HepG2 (cell line): ENCODE data around the gene GRIA2. TPM values are rescaled to one million over a fixed set of nuclear protein-coding genes. Genes with fewer than 3 reads are reported as not detected.

ENCODE experiments used
- DMAP1 ChIP-seq: IDR thresholded peaks from 2 replicates; pipeline ENCODE4 v1.6.1; 2016
- EZH2 ChIP-seq: conservative IDR thresholded peaks from 2 replicates; pipeline ENCODE4 v1.6.1; 2012; ENCODE audit warnings: mild to moderate bottlenecking, low read depth, low read length, moderate library complexity
- GATAD1 ChIP-seq: IDR thresholded peaks from 2 replicates; pipeline ENCODE4 v1.6.1; 2016; ENCODE audit warnings: missing genetic modification reagents, missing compliant biosample characterization
- GMEB2 ChIP-seq: IDR thresholded peaks from 2 replicates; pipeline ENCODE4 v1.6.1; 2016; ENCODE audit warnings: missing biosample characterization, missing genetic modification reagents, low read depth
- GZF1 ChIP-seq: sonication (generic); formaldehyde crosslinking; IDR thresholded peaks from 2 replicates; pipeline ENCODE4 v1.5.1; 2020; ENCODE audit warnings: mild to moderate bottlenecking, missing genetic modification reagents
- HDAC6 ChIP-seq: fragments of 200-600 bp; sonication (generic); IDR thresholded peaks from 2 replicates; pipeline ENCODE4 v1.7.0; 2017; ENCODE audit warnings: mild to moderate bottlenecking, antibody characterized with exemption, low read length, low read depth
- KDM1A ChIP-seq: IDR thresholded peaks from 2 replicates; pipeline ENCODE4 v1.6.1; 2016; ENCODE audit warnings: missing compliant biosample characterization
- KDM5B ChIP-seq: sonication (generic); formaldehyde crosslinking; IDR thresholded peaks from 2 replicates; pipeline ENCODE4 v1.4.0; 2020; ENCODE audit warnings: missing genetic modification reagents, mild to moderate bottlenecking, borderline replicate concordance
- NFATC3 ChIP-seq: sonication (generic); formaldehyde crosslinking; IDR thresholded peaks from 2 replicates; pipeline ENCODE4 v1.5.1; 2020; ENCODE audit warnings: mild to moderate bottlenecking, missing genetic modification reagents
- PHF5A ChIP-seq: IDR thresholded peaks from one replicate; pipeline ENCODE4 v1.6.1; 2018; ENCODE audit warnings: low read depth, missing genetic modification reagents; ENCODE audit not compliant: unreplicated experiment
- RARG ChIP-seq: sonication (generic); formaldehyde crosslinking; IDR thresholded peaks from 2 replicates; pipeline ENCODE4 v1.4.0; 2020; ENCODE audit warnings: low read depth, mild to moderate bottlenecking, missing genetic modification reagents
- RBAK ChIP-seq: sonication (generic); formaldehyde crosslinking; IDR thresholded peaks from 2 replicates; pipeline ENCODE4 v1.5.1; 2020; ENCODE audit warnings: mild to moderate bottlenecking, missing genetic modification reagents
- TCF7L2 ChIP-seq: IDR thresholded peaks from 2 replicates; pipeline ENCODE4 v1.6.1; 2011; ENCODE audit warnings: mild to moderate bottlenecking, low read depth, low read length, moderate library complexity
- ZBTB21 ChIP-seq: sonication (generic); formaldehyde crosslinking; IDR thresholded peaks from 2 replicates; pipeline ENCODE4 v1.4.0; 2020; ENCODE audit warnings: missing genetic modification reagents
- ZBTB34 ChIP-seq: sonication (generic); formaldehyde crosslinking; IDR thresholded peaks from 2 replicates; pipeline ENCODE4 v1.8.0; 2022; ENCODE audit warnings: mild to moderate bottlenecking, missing genetic modification reagents
- ZMAT3 ChIP-seq: sonication (generic); formaldehyde crosslinking; conservative IDR thresholded peaks from 2 replicates; pipeline ENCODE4 v1.7.0; 2021; ENCODE audit warnings: missing genetic modification reagents
- ZNF17 ChIP-seq: sonication (generic); formaldehyde crosslinking; IDR thresholded peaks from 2 replicates; pipeline ENCODE4 v1.5.0; 2020; ENCODE audit warnings: mild to moderate bottlenecking, missing genetic modification reagents
- ZNF235 ChIP-seq: sonication (generic); formaldehyde crosslinking; IDR thresholded peaks from 2 replicates; pipeline ENCODE4 v1.8.1; 2023; ENCODE audit warnings: mild to moderate bottlenecking, missing genetic modification reagents, borderline replicate concordance
- ZNF263 ChIP-seq: sonication (generic); formaldehyde crosslinking; IDR thresholded peaks from 2 replicates; pipeline ENCODE4 v1.4.0; 2020; ENCODE audit warnings: missing genetic modification reagents
- ZNF326 ChIP-seq: sonication (generic); formaldehyde crosslinking; IDR thresholded peaks from 2 replicates; pipeline ENCODE4 v1.4.0; 2020; ENCODE audit warnings: missing genetic modification reagents, borderline replicate concordance
- ZNF484 ChIP-seq: sonication (generic); formaldehyde crosslinking; IDR thresholded peaks from 2 replicates; pipeline ENCODE4 v1.5.1; 2020; ENCODE audit warnings: mild to moderate bottlenecking, low read depth, missing genetic modification reagents, borderline replicate concordance
- ZNF552 ChIP-seq: sonication (generic); formaldehyde crosslinking; IDR thresholded peaks from 2 replicates; pipeline ENCODE4 v1.9.0; 2022; ENCODE audit warnings: missing genetic modification reagents, mild to moderate bottlenecking, borderline replicate concordance
- ZSCAN22 ChIP-seq: sonication (generic); formaldehyde crosslinking; IDR thresholded peaks from 2 replicates; pipeline ENCODE4 v1.4.0; 2020; ENCODE audit warnings: mild to moderate bottlenecking, missing genetic modification reagents
- polyA plus RNA-seq, 8 experiments: library from polyadenylated mRNA; depleted of rRNA in 3 of 8; stranded (reverse) in 7 of 8; unstranded in 1 of 8; fragments of >200 nt; fragmentation: Illumina TruSeq in 4 of 8; extraction: Trizol in 4 of 8; gene quantifications; 2 replicates each; pipeline versions ENCODE4 v1.2.1 to v1.2.3, GENCODE V29; 2011 to 2016; ENCODE audit warnings: low read depth in 4 of 8, missing spikeins in 1 of 8, mixed read lengths in 1 of 8; ENCODE audit not compliant: insufficient read depth in 1 of 8
- total RNA-seq, 5 experiments: library from RNA; depleted of rRNA; stranded (reverse); fragments of >200 nt; fragmentation: Illumina TruSeq; extraction: Trizol; gene quantifications; 2 replicates each; pipeline ENCODE4 v1.2.3, GENCODE V29; 2016; ENCODE audit warnings: low read depth in 1 of 5
- TF ChIP-seq, protein P1 (sequence below): IDR thresholded peaks from 2 replicates; pipeline ENCODE4 v1.6.1; 2018; ENCODE audit warnings: missing genetic modification reagents
- TF ChIP-seq, protein P2 (sequence below): sonication (generic); formaldehyde crosslinking; IDR thresholded peaks from 2 replicates; pipeline ENCODE4 v1.4.0; 2020; ENCODE audit warnings: missing genetic modification reagents
- TF ChIP-seq, protein P3 (sequence below): sonication (generic); formaldehyde crosslinking; IDR thresholded peaks from 2 replicates; pipeline ENCODE4 v1.4.0; 2020; ENCODE audit warnings: missing genetic modification reagents

The GRIA2 gene
- total and polyA plus RNA-seq, 2 of the 13 experiments (the other 11 are each of a cell fraction or from before 2014, with no cell fraction given), result not detected

GRCh38 chr4:157220371-157220881, at the start of gene GRIA2 (continued):
- TF ChIP-seq, protein P1, sequence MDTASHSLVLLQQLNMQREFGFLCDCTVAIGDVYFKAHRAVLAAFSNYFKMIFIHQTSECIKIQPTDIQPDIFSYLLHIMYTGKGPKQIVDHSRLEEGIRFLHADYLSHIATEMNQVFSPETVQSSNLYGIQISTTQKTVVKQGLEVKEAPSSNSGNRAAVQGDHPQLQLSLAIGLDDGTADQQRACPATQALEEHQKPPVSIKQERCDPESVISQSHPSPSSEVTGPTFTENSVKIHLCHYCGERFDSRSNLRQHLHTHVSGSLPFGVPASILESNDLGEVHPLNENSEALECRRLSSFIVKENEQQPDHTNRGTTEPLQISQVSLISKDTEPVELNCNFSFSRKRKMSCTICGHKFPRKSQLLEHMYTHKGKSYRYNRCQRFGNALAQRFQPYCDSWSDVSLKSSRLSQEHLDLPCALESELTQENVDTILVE (CRISPR knock-in tag), result peak; percentile 71; the same call in 1 of the 2 replicates
- TF ChIP-seq TCF7L2 (no peak), PHF5A (CRISPR knock-in tag) (no peak), ZBTB34 (CRISPR knock-in tag) (no peak), NFATC3 (CRISPR knock-in tag) (no peak), GZF1 (CRISPR knock-in tag) (no peak), ZMAT3 (CRISPR knock-in tag) (peak; percentile 95), ZNF484 (no peak), KDM1A (CRISPR knock-in tag) (no peak), RBAK (CRISPR knock-in tag) (no peak), ZNF326 (CRISPR knock-in tag) (no peak), RARG (CRISPR knock-in tag) (no peak), GATAD1 (CRISPR knock-in tag) (peak; percentile 56), ZNF235 (CRISPR knock-in tag) (no peak), ZNF17 (CRISPR knock-in tag) (no peak), ZSCAN22 (CRISPR knock-in tag) (no peak), ZNF263 (CRISPR knock-in tag) (0 out of 2 replicates have a peak, but pooled peaks have one; percentile 35), DMAP1 (CRISPR knock-in tag) (no peak), KDM5B (peak; percentile 59; the same call in 1 of the 2 replicates), HDAC6 (no peak), ZNF552 (no peak), EZH2 (no peak), GMEB2 (CRISPR knock-in tag) (no peak), ZBTB21 (peak; percentile 36; the same call in 1 of the 2 replicates)
- TF ChIP-seq, protein P2, sequence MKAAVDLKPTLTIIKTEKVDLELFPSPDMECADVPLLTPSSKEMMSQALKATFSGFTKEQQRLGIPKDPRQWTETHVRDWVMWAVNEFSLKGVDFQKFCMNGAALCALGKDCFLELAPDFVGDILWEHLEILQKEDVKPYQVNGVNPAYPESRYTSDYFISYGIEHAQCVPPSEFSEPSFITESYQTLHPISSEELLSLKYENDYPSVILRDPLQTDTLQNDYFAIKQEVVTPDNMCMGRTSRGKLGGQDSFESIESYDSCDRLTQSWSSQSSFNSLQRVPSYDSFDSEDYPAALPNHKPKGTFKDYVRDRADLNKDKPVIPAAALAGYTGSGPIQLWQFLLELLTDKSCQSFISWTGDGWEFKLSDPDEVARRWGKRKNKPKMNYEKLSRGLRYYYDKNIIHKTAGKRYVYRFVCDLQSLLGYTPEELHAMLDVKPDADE, result no peak
- TF ChIP-seq, protein P3, sequence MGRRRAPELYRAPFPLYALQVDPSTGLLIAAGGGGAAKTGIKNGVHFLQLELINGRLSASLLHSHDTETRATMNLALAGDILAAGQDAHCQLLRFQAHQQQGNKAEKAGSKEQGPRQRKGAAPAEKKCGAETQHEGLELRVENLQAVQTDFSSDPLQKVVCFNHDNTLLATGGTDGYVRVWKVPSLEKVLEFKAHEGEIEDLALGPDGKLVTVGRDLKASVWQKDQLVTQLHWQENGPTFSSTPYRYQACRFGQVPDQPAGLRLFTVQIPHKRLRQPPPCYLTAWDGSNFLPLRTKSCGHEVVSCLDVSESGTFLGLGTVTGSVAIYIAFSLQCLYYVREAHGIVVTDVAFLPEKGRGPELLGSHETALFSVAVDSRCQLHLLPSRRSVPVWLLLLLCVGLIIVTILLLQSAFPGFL (CRISPR knock-in tag), result no peak
